GM06990 (cell line): Measurements from ENCODE around the gene BEND7.
A peak's percentile ranks its signal among the peaks of the same experiment; 100 is the strongest.

Experiments
- DNase-seq: peaks from one replicate; pipeline ENCODE4 v3.0.0-alpha.2; 2011; ENCODE audit not compliant: insufficient read length; ENCODE audit errors: extremely low read depth
- H3K27me3 ChIP-seq: replicated peaks from 2 replicates; pipeline ENCODE4 v1.6.0; 2011; ENCODE audit warnings: low read length; ENCODE audit not compliant: control insufficient read depth, insufficient read depth
- H3K36me3 ChIP-seq: 2 replicates; pipeline ENCODE4 v1.5.1; 2011; ENCODE audit warnings: low read length; ENCODE audit not compliant: control insufficient read depth, insufficient read depth
- H3K4me3 ChIP-seq: replicated peaks from 2 replicates; pipeline ENCODE4 v1.5.1; 2011; ENCODE audit warnings: low read depth, mild to moderate bottlenecking, control low read depth, low read length
- TF ChIP-seq, protein P1 (sequence below): IDR thresholded peaks from 2 replicates; pipeline ENCODE4 v1.5.1; 2011; ENCODE audit warnings: low read length, control low read depth, mild to moderate bottlenecking, inconsistent platforms; ENCODE audit not compliant: insufficient read depth, poor library complexity, severe bottlenecking

Gene BEND7

DNA sequence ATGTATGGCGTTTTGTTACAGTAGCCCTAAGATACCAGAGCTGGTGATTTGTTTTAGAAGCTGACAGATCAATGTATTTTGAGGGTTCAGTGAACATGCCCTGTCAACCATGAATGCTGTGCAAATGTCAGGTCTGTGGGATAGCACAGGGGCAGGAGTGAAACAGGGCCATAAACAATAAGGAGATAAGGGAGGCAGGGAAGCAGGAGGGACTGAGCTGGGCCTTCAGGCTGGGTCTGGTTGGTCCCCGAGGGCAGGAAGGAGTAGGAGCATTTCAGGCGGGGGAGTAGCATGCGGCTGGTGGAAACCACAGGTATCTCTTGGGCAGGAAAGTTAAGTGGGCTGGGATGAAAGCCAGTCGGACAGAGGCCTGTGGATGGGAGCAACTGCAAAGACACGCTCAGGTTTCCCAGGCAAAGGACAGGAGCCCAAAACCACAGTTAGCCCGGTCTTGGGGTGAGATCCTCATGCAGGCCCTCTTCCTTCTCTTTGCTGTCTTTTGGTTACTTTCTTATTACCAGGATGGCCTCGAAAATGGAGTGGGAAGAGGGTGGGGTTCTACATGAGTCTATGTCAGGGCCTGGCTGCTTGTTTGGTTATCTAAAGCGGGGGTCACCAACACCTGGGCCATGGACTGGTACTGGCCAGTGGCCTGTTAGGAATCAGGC is 111.2 kb downstream of the BEND7 start:
- DNase-seq: no peak
- TF ChIP-seq, protein P1, sequence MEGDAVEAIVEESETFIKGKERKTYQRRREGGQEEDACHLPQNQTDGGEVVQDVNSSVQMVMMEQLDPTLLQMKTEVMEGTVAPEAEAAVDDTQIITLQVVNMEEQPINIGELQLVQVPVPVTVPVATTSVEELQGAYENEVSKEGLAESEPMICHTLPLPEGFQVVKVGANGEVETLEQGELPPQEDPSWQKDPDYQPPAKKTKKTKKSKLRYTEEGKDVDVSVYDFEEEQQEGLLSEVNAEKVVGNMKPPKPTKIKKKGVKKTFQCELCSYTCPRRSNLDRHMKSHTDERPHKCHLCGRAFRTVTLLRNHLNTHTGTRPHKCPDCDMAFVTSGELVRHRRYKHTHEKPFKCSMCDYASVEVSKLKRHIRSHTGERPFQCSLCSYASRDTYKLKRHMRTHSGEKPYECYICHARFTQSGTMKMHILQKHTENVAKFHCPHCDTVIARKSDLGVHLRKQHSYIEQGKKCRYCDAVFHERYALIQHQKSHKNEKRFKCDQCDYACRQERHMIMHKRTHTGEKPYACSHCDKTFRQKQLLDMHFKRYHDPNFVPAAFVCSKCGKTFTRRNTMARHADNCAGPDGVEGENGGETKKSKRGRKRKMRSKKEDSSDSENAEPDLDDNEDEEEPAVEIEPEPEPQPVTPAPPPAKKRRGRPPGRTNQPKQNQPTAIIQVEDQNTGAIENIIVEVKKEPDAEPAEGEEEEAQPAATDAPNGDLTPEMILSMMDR: no peak
- Histone ChIP-seq H3K4me3 (no peak overlapping the region), H3K27me3 (no peaks in the 10 kb centered on the region), H3K36me3 (no peaks in the 10 kb centered on the region)

DNA sequence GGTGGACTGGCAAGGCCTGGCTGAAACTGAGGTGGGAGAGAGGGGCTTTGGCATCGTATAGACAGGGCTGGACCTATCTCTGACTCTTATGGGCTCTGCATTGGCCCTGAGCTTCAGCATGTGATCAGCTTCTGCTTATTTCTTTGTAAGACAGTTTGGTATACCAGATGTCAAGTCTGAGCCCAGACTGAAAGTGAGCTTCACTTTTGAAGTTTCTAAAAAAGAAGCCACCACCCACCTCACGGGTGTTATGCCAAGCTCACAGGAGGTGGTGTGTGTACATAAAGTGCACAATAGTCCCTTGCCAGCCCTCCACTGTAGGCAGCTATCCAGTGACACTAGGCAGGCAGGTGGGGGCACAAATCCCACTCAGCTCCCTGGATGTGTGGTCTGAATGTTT is 112.1 kb downstream of the BEND7 start:
- DNase-seq: no peak
- Histone ChIP-seq H3K4me3 (no peak overlapping the region), H3K27me3 (no peaks in the 10 kb centered on the region), H3K36me3 (no peaks in the 10 kb centered on the region)
- TF ChIP-seq, protein P1: no peak

DNA sequence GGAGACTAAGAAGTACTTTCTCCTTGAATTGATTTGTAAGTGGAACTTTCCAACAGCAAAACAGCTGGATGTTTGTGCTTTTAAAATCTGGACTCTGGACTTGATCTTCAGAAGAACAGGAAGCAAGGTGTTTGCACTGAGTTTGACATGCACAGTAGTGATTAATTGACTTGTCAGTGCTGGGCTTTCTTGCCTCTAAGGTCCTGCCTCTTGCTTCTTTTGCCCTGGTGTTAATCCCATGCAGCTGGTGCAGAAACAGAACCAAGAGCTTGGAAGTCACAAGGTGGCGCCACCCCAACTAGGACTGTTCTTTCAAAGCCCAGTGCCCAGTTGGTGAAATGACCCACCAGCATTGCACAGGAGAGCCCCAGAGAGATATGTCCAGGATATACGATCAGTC is 114.0 kb downstream of the BEND7 start:
- DNase-seq: no peak
- no peaks in the 10 kb centered on the region for H3K36me3 ChIP-seq

DNA sequence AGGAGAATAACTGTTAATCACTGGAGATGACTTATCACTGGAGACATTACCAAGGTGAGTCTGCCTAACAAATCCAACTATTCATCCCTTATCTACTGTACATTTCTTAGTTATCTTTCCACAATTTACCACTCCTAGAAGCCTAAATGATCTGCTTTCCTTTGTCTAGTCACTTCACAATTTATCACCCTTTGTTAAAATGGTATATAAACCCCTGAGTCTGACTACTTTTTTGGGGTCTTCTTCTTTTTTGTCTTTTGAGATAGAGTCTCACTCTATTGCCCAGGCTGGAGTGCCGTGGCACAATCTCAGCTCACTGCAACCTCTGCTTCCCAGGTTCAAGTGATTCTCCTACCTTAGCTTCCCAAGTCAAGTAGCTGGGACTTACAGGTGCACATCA is 114.7 kb downstream of the BEND7 start:
- Histone ChIP-seq H3K27me3 (no peaks in the 10 kb centered on the region), H3K4me3 (no peak overlapping the region), H3K36me3 (no peaks in the 10 kb centered on the region)
- TF ChIP-seq, protein P1: no peak
- DNase-seq: no peak

More for the DNA sequence above, 114.0 kb downstream of the BEND7 start:
- TF ChIP-seq, protein P1: peak; percentile 14
- H3K27me3 ChIP-seq: no peaks in the 10 kb centered on the region
- no peak overlapping the region for H3K4me3 ChIP-seq

DNA sequence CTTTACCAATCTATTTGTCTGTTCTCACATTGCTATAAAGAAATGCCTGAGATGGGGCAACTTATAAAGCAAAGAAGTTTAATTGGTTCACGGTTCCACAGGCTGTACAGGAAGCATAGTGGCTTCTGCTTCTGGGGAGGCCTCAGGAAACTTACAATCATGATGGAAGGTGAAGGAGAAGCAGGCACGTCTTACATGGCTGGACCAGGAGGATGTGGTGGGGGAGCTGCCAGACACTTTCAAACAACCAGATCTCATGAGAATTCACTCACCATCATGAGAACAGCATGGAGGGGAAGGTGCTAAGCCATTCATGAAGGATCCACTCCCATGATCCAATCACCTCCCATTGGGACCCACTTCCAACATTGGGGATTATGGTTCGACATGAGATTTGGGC is 115.9 kb downstream of the BEND7 start:
- no peak for DNase-seq
- TF ChIP-seq, protein P1: no peak
- Histone ChIP-seq H3K27me3 (no peaks in the 10 kb centered on the region), H3K4me3 (no peak overlapping the region), H3K36me3 (no peaks in the 10 kb centered on the region)

DNA sequence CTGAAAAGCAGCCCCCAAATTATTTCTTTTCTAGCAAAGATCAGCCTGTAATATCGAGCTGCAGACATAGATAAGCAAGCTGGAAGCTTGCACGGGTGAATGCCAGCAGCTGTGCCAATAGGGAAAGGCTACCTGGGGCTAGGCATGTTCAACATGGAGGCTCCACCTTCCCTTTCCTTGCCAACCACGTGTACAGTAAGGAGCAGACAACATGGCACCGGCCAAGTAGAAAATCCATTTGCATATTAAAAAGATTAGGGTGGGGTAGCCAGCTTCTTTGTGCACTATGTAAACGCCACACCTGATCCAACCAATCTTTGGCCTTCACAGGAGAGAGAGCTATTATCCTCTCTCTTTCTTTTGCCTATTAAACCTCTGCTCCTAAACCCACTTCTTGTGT is 124.0 kb downstream of the BEND7 start:
- TF ChIP-seq, protein P1: no peak
- H3K36me3 ChIP-seq: no peaks in the 10 kb centered on the region
- no peak overlapping the region for H3K4me3 ChIP-seq
- no peak for DNase-seq
- no peaks in the 10 kb centered on the region; the same call in 1 of the 2 replicates for H3K27me3 ChIP-seq
